Umbilical cord (tissue), 2 donors: ENCODE results near the gene ADGRV1. TPM values are rescaled to one million over a fixed set of nuclear protein-coding genes. Genes with fewer than 3 reads are reported as not detected.
"Not testable (repeated sequence)": the region's sequence is repeated elsewhere in the genome, so short reads cannot be mapped to it uniquely, and the experiment has no call there.

Experiments
- DNase-seq: peaks from one replicate; pipeline ENCODE4 v3.0.0-alpha.2; 2015; ENCODE audit warnings: low spot score
- total RNA-seq: library from RNA; depleted of rRNA; stranded (reverse); fragments of >200 nt; gene quantifications from one replicate; pipeline ENCODE4 v1.2.3, GENCODE V29; 2014; ENCODE audit warnings: low replicate concordance; ENCODE audit not compliant: insufficient read depth

ADGRV1 gene
- total RNA-seq, 1 donor from 2014 or later = 15.4 TPM

GRCh38 chr5:91063098-91063690 is 504.6 kb downstream of the ADGRV1 start:
- not testable (repeated sequence) for DNase-seq

GRCh38 chr5:91065496-91065895 is 506.9 kb downstream of the ADGRV1 start:
- no peak for DNase-seq

- no peak for DNase-seq
Observed at GRCh38 chr5:91069364-91069763, 510.8 kb downstream of the ADGRV1 start.

DNA sequence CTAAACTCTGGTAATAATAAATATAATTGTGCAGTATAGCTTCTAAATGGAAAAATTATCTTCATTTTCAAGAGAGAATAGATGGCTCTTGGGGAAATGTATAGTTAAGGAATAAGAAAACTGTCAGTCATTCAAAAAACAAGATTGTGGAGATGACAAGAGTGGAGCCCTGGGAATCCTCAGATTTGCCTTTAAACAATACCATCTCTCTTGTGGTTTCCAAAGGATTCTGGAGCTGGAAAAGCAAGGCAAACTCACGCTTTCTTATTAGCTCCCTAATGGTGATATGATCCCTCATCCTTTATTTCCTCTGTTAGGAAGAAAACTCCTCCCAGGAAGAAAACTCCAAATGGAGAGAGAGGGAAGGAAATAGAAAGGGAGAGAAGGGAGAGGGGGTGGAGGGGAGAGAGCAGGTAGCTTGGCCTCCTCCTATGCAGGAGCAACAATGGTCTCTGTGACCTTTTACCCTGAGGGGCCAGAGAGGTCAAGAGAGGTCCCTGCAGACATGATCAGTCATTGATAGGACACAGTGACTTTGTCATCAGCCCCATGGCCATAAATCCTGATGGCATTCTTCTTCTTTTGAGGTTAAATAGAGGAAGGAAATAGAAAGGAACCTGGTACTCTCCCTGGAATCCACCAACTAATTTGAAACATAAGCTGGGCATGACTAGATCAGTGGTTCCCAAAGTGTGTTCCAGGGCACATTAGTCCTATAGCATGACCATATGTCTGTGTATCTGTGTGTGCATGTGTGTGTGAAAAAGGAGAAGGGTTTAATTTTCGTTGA is 512.4 kb downstream of the ADGRV1 start:
- no peak for DNase-seq

GRCh38 chr5:91072881-91073280 is 514.3 kb downstream of the ADGRV1 start:
- peak; percentile 59 for DNase-seq

GRCh38 chr5:91074615-91075014 is 516.0 kb downstream of the ADGRV1 start:
- no peak for DNase-seq

GRCh38 chr5:91076138-91076537 is 517.5 kb downstream of the ADGRV1 start:
- DNase-seq = no peak

- no peak for DNase-seq
Observed at GRCh38 chr5:91077623-91078022, 519.0 kb downstream of the ADGRV1 start.

DNA sequence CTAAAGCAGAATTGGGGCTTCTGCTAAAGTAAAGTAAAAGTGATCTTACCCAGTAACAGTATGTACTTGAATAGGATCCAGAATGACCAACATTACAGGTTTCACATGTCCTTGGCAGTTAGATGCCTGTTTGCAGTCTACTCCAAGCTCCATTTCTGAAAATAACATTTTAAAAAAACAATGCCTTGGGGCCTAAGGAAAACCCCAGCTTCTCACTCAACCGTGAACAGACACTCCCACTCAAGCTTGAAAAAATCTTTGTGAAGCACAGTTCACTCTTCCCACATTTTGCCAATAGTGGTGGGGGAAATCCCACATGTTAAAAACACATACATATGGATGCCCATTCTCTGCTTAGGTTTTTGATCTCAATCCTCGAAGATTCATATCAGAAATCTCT is 520.4 kb downstream of the ADGRV1 start:
- no peak for DNase-seq

DNA sequence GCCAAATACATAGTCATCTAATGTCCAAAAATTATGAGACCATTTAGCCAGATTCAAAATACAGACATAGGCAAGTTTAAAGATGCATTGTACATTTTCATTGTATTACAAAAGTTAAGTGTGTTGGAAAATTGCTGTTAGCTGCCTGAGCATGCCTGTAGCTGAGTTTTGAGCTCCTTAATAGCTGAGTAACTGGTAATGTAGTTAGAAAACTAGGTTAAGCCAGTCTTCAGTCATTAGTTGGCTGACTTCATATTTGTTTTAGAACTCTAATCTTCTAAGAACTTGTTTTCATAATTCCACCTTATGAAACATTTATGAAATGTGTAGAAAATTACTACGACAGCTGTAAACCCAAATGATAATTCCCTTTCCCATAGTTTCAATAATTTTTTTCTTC is 531.2 kb downstream of the ADGRV1 start:
- no peak for DNase-seq

- no peak for DNase-seq
Observed at GRCh38 chr5:91090995-91091394, 532.4 kb downstream of the ADGRV1 start.

- DNase-seq = no peak
Observed at GRCh38 chr5:91091471-91092234, 533.1 kb downstream of the ADGRV1 start.

DNA sequence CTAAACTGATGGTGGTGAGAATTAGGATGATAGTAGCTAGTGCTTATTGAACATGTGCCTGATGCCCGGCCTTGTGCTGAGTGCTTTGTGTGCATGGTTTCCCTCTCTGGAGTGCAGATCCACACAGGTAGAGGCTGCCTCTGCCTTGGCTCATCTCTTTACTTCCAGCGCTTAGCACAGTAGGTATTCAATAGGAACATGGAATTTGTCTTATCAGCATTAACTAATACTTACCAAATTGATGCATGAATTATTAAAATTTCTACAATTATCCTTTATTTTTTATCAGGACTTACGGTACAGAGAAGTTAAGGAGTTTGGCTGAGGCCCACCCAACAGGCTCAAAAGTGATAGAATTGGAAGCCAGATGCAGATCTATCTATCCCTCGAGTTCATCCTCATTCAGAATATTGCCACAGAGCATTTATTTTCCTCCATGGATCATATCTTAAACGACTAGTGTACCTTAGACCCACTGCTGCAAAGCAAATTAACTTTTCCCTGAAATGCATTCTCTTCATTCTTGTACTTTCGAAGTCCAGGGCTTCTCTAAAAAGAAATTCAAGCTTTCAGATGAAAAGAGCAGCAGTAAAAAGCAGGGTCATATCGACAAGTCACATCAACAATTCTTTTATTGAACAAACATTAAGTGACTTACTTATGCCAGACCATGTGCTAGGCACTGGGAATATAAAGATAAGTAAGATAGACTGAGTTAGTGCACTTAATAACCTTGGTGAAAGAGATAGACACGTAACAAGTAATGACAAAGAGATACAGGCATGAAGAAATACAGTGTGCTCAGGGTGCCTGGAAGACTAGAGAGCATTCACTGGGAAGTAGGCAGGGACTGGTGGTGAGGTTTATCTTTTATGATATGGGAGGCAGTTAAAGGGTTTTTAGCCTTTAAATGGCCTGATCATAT is 534.5 kb downstream of the ADGRV1 start:
- no peak for DNase-seq

DNA sequence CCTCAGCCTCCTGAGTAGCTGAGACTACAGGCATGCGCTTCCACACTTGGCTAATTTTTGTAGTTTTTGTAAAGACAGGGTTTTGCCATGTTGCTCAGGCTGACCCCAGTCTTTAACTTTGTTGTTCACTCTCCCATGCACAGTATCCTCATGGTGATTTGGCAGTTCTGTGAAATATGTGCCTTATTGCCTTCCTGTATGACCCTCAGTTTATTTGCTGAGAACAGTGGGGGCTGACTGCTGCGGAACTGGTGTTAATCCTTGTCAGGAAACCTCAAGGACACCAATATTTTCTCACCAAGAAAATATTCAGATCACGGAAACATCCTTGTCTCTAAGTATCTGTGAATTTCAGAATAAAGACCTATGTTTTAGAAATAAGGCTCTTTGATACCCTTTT is 536.7 kb downstream of the ADGRV1 start:
- no peak for DNase-seq

DNA sequence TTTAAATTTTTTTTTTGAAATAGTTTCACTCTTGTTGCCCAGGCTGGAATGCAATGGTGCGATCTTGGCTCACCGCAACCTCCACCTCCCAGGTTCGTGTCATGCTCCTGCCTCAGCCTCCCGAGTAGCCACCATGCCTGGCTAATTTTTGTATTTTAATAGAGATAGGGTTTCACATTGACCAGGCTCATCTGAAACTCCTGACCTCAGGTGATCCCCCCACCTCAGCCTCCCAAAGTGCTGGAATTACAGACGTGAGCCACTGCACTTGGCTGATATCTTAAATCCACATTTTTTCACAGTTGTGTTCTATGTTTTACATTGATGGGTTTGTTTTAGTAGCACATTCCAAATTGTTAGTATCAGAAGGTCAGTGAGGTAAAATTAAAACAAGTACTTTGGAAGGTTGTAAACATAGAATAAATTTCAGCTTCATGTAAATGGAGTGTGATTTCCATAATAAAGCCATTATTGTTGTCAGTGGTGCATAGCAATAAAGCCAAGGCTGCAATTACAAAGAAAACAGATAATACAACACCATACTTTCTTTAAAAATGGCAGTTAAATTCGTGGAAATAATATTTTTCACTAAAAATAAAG is 537.3 kb downstream of the ADGRV1 start:
- DNase-seq = no peak

GRCh38 chr5:91098541-91098940 is 539.9 kb downstream of the ADGRV1 start:
- peak; percentile 93 for DNase-seq

DNA sequence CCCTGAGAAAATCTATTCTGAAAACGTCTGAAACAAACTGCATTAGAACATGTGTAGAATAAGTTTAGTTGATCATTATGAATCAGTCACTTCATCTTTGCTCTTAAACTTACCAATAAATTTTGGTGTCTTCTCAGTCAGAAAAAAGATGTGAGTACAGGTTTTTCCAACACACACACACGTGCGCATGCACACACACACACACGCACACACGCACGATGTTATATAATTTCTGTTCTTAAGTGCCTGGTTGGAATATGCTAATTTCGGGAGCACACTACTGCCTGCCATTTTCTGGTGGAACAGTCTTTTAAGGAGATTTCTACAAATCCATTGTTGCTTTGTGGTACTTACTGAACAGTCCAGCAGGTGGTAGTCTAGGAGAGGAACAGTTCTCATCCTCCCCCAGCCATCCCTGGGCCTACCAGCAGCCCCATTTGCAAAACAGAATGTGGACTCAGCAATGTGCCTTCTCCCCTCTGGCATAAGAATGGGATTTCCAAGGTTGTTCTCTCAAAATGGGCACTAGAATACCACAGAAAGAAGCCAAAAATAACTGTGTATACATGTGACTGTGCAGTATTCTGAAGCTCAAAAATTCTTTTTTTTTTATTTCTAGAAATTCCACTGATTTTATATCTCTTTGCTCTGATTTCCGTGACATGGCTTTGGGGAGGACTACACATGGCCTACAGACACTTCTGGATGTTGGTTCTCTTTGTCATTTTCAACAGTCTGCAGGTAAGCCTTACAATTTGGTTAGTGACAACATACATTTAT is 543.2 kb downstream of the ADGRV1 start:
- peak; percentile 85 for DNase-seq

DNA sequence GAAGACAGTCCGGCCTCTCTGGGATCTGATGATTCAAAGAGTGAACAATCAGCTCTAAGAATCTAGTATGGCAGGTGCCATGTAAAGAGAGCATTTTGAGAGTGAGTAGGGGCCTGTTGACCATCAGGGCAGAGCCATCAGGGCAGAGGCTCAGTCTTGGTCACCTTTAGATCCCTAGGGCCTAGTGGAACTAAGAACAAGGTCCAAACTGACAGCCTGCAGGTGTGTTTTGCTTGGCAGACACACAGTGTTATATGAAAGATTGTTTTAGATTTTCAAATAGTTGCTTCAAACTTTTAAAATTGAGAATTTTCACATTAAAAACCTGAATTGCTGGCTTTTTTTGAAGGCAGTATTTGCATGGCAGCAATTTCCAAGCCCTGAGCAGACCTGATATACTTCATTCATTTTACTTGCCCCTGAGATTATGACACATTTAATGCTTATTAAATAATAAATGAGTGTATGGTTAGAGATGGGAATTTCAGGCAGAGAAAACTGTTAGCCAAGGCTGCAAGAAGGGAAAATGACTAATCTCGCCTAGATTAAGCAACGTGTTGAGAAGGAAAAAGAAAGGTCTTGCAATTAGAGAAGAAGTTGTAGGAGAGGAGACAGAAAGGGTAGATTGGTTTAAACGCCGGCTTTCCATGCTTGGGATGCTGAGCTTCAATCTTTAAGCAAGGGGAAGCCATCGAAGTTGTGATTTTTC is 544.9 kb downstream of the ADGRV1 start:
- no peak for DNase-seq

- no peak for DNase-seq
Observed at GRCh38 chr5:91104062-91104448, 545.5 kb downstream of the ADGRV1 start.
